ENCODE measurements around the gene JAM2.

- TF ChIP-seq, protein P1, sequence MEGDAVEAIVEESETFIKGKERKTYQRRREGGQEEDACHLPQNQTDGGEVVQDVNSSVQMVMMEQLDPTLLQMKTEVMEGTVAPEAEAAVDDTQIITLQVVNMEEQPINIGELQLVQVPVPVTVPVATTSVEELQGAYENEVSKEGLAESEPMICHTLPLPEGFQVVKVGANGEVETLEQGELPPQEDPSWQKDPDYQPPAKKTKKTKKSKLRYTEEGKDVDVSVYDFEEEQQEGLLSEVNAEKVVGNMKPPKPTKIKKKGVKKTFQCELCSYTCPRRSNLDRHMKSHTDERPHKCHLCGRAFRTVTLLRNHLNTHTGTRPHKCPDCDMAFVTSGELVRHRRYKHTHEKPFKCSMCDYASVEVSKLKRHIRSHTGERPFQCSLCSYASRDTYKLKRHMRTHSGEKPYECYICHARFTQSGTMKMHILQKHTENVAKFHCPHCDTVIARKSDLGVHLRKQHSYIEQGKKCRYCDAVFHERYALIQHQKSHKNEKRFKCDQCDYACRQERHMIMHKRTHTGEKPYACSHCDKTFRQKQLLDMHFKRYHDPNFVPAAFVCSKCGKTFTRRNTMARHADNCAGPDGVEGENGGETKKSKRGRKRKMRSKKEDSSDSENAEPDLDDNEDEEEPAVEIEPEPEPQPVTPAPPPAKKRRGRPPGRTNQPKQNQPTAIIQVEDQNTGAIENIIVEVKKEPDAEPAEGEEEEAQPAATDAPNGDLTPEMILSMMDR (IDR thresholded peaks at IDR 0.05; ENCODE audit: low read depth, low read length), result no peak
- no peak for TF ChIP-seq EZH2phosphoT487 (IDR thresholded peaks at IDR 0.05; ENCODE audit: low read depth)
Measured at GRCh38 chr21:25734654-25734903, 95.5 kb downstream of the JAM2 start.

Data from OCI-LY3 (cell line).